Measurements from ENCODE around the gene ZSWIM1. TPM values are rescaled to one million over a fixed set of nuclear protein-coding genes. Genes with fewer than 3 reads are reported as not detected.
"Not testable (repeated sequence)": the region's sequence is repeated elsewhere in the genome, so short reads cannot be mapped to it uniquely, and the experiment has no call there.

ZSWIM1 gene
- total RNA-seq, 1 donor from 2014 or later: 9.4 TPM

GRCh38 chr20:45886590-45887345 is 5.7 kb downstream of the ZSWIM1 start:
- no peak for DNase-seq (ENCODE audit: extremely low read depth, low read depth, low spot score)

GRCh38 chr20:45887346-45887715 is 6.3 kb downstream of the ZSWIM1 start, which contains the start of gene SPATA25:
Gene SPATA25 (minus strand): TSS chr20:45887622. CDS start chr20:45887590, 32 bp downstream.
- no peak for DNase-seq (ENCODE audit: extremely low read depth, low read depth, low spot score)

- no peak for DNase-seq (ENCODE audit: extremely low read depth, low read depth, low spot score)
Measured at GRCh38 chr20:45888681-45889080, 7.7 kb downstream of the ZSWIM1 start.

- peak; percentile 60 for DNase-seq (ENCODE audit: extremely low read depth, low read depth, low spot score)
Measured at GRCh38 chr20:45890077-45890984, 9.3 kb downstream of the ZSWIM1 start.

- DNase-seq (ENCODE audit: extremely low read depth, low read depth, low spot score): peak; percentile 55
Measured at GRCh38 chr20:45890985-45891983, 10.3 kb downstream of the ZSWIM1 start, which contains the start of the genes CTSA and NEURL2. Gene CTSA (plus strand): TSS chr20:45891335. CDS start chr20:45891569, 234 bp downstream. Gene NEURL2 (minus strand): TSS chr20:45891208. CDS start chr20:45890991, 217 bp downstream.

GRCh38 chr20:45892049-45892825 is 11.2 kb downstream of the ZSWIM1 start:
- no peak for DNase-seq (ENCODE audit: extremely low read depth, low read depth, low spot score)

GRCh38 chr20:45892828-45893500 is 11.9 kb downstream of the ZSWIM1 start:
- DNase-seq (ENCODE audit: extremely low read depth, low read depth, low spot score): no peak

GRCh38 chr20:45893831-45894230 is 12.8 kb downstream of the ZSWIM1 start:
- no peak for DNase-seq (ENCODE audit: extremely low read depth, low read depth, low spot score)

- DNase-seq (ENCODE audit: extremely low read depth, low read depth, low spot score): no peak
Measured at GRCh38 chr20:45894797-45895196, 13.8 kb downstream of the ZSWIM1 start.

- DNase-seq (ENCODE audit: extremely low read depth, low read depth, low spot score): no peak
Measured at GRCh38 chr20:45896641-45897161, 15.7 kb downstream of the ZSWIM1 start.

GRCh38 chr20:45897289-45897688 is 16.3 kb downstream of the ZSWIM1 start:
- DNase-seq (ENCODE audit: extremely low read depth, low read depth, low spot score): no peak

- DNase-seq (ENCODE audit: extremely low read depth, low read depth, low spot score): no peak
Measured at GRCh38 chr20:45897692-45898091, 16.7 kb downstream of the ZSWIM1 start.

GRCh38 chr20:45898285-45898684 is 17.3 kb downstream of the ZSWIM1 start:
- no peak for DNase-seq (ENCODE audit: extremely low read depth, low read depth, low spot score)

- no peak for DNase-seq (ENCODE audit: extremely low read depth, low read depth, low spot score)
Measured at GRCh38 chr20:45899046-45899835, 18.2 kb downstream of the ZSWIM1 start.

GRCh38 chr20:45901332-45901731 is 20.3 kb downstream of the ZSWIM1 start:
- DNase-seq (ENCODE audit: extremely low read depth, low read depth, low spot score): not testable (repeated sequence)

- no peak for DNase-seq (ENCODE audit: extremely low read depth, low read depth, low spot score)
Measured at GRCh38 chr20:45902199-45902701, 21.2 kb downstream of the ZSWIM1 start.

GRCh38 chr20:45904583-45905504 is 23.8 kb downstream of the ZSWIM1 start:
- no peak for DNase-seq (ENCODE audit: extremely low read depth, low read depth, low spot score)

All from glomerular endothelial cell (primary cell).